Cerebellar cortex (tissue), 1 donor: ENCODE results near the gene PAPPA.

Experiments
- DNase-seq: peaks from one replicate; pipeline ENCODE4 v3.0.0-alpha.2; 2015; ENCODE audit warnings: low spot score

Gene PAPPA

GRCh38 chr9:116276651-116277121 is 123.1 kb downstream of the PAPPA start:
- DNase-seq, result no peak

GRCh38 chr9:116278326-116278725 is 124.7 kb downstream of the PAPPA start:
- DNase-seq, result no peak

GRCh38 chr9:116279230-116279629 is 125.6 kb downstream of the PAPPA start:
- DNase-seq, result no peak

- no peak for DNase-seq
These were observed 126.9 kb downstream of the PAPPA start for GRCh38 chr9:116280529-116280928.

- DNase-seq, result no peak
These were observed 129.0 kb downstream of the PAPPA start for GRCh38 chr9:116282597-116282996.

GRCh38 chr9:116284518-116284917 is 130.9 kb downstream of the PAPPA start:
- DNase-seq, result no peak

GRCh38 chr9:116285320-116285719 is 131.7 kb downstream of the PAPPA start:
- DNase-seq, result no peak

- DNase-seq, result no peak
These were observed 132.7 kb downstream of the PAPPA start for GRCh38 chr9:116286297-116286696.

GRCh38 chr9:116287721-116288120 is 134.1 kb downstream of the PAPPA start:
- no peak for DNase-seq

- DNase-seq, result no peak
These were observed 135.1 kb downstream of the PAPPA start for GRCh38 chr9:116288658-116289057.

GRCh38 chr9:116297346-116297745 is 143.8 kb downstream of the PAPPA start:
- no peak for DNase-seq

GRCh38 chr9:116298249-116298648 is 144.7 kb downstream of the PAPPA start:
- DNase-seq, result no peak

GRCh38 chr9:116298878-116299391 is 145.3 kb downstream of the PAPPA start:
- DNase-seq, result no peak

GRCh38 chr9:116300360-116300870 is 146.8 kb downstream of the PAPPA start:
- DNase-seq, result peak; percentile 13

GRCh38 chr9:116303270-116303669 is 149.7 kb downstream of the PAPPA start:
- no peak for DNase-seq

- no peak for DNase-seq
These were observed 150.4 kb downstream of the PAPPA start for GRCh38 chr9:116303886-116304538.

GRCh38 chr9:116304761-116305160 is 151.2 kb downstream of the PAPPA start:
- DNase-seq, result no peak

GRCh38 chr9:116308076-116308475 is 154.5 kb downstream of the PAPPA start:
- no peak for DNase-seq

GRCh38 chr9:116309900-116310611 is 156.5 kb downstream of the PAPPA start:
- DNase-seq, result no peak

GRCh38 chr9:116312221-116312620 is 158.6 kb downstream of the PAPPA start:
- DNase-seq, result no peak

- no peak for DNase-seq
These were observed 160.0 kb downstream of the PAPPA start for GRCh38 chr9:116313638-116314037.

GRCh38 chr9:116316246-116316645 is 162.7 kb downstream of the PAPPA start:
- DNase-seq, result no peak

GRCh38 chr9:116317503-116317902 is 163.9 kb downstream of the PAPPA start:
- no peak for DNase-seq
